Hematopoietic multipotent progenitor cell treated with erythropoietin and hydrocortisone succinate and interleukin-3 and kit ligand, for 15 days (in vitro differentiated cells): ENCODE data around the gene CDRT4.

ENCODE experiments used
- DNase-seq: peaks from one replicate; pipeline ENCODE4 v3.0.0-alpha.2; 2015; ENCODE audit warnings: low spot score

Gene CDRT4

DNA sequence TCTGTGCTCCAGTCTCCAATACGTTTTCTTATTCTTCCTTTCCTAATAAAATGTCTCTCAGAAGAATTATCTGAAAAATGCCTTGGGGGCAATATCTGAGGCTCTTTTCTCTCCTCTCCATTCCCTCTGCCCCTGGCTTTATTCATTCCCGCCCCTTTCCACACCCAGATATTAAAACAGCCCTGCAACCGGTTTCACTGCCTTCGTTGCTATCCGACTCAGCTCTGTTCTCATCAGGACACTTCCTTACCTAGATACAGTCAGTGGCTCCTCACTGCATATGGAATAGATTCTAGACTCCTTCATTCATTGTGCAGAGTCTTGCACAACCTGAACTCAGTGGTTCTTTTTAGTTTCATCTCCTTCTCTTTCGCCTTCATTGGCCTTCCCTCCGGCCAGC is 74.0 kb downstream of the CDRT4 start:
- DNase-seq, result no peak

DNA sequence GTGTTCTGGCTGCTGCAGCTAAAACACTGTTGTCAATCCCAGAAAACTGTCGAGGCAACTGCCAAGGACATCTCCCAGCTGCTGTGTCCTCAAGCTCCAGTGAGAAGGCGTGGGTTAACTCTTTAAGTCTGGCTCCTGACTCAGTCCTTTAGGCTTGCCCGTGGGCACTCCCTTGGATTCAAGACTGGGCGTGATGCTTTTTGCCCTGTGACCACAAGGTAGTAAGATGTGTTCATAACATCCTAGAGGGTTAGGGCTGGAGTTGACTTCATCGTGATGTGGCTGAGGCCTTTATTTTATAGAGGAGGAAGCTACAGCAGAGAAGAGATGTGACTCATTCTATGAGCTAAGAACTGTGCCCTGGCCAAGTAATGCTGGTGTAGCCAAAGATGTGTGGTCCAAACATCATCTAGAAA is 75.1 kb downstream of the CDRT4 start:
- no peak for DNase-seq

GRCh38 chr17:15388356-15389041 is 78.9 kb downstream of the CDRT4 start:
- DNase-seq, result no peak

- no peak for DNase-seq
These were observed 81.3 kb downstream of the CDRT4 start for GRCh38 chr17:15386083-15386482.
